Bronchial epithelial cell (primary cell): ENCODE measurements around the gene ZNF200. TPM values are rescaled to one million over a fixed set of nuclear protein-coding genes. Genes with fewer than 3 reads are reported as not detected.
A peak's percentile ranks its signal among the peaks of the same experiment; 100 is the strongest.
"Not testable (repeated sequence)": the region's sequence is repeated elsewhere in the genome, so short reads cannot be mapped to it uniquely, and the experiment has no call there.

ENCODE experiments used
- DNase-seq: peaks from one replicate; pipeline ENCODE4 v3.0.0-alpha.2; 2010; ENCODE audit warnings: low read depth
- FAIRE-seq: peaks from 2 replicates; lab custom pipeline; 2011; peaks lifted over from hg19 to GRCh38; lab: Jason Lieb, UNC
- H3K27me3 ChIP-seq: 2 replicates; pipeline ENCODE4 v1.5.1; 2011; ENCODE audit warnings: low read length; ENCODE audit not compliant: control insufficient read depth, insufficient read depth
- H3K36me3 ChIP-seq: 2 replicates; pipeline ENCODE4 v1.5.1; 2011; ENCODE audit warnings: low read length; ENCODE audit not compliant: control insufficient read depth, insufficient read depth
- H3K4me3 ChIP-seq: 2 replicates; pipeline ENCODE4 v1.5.1; 2011; ENCODE audit warnings: mild to moderate bottlenecking, low read depth, low read length, control low read depth
- CTCF ChIP-seq: IDR thresholded peaks from 2 replicates; pipeline ENCODE4 v1.5.1; 2011; ENCODE audit warnings: mild to moderate bottlenecking, moderate library complexity, low read length, control low read depth, inconsistent platforms; ENCODE audit not compliant: insufficient read depth, severe bottlenecking
- total RNA-seq: library from RNA; depleted of rRNA; stranded (reverse); fragments of >200 nt; gene quantifications from 2 replicates; pipeline ENCODE4 v1.2.1, GENCODE V29; 2014

The ZNF200 gene
- total RNA-seq, 1 donor from 2014 or later: 9.5 TPM

GRCh38 chr16:3281222-3281820 lies 46.4 kb upstream of the ZNF200 start:
- FAIRE-seq (no peak), DNase-seq (no peak)
- no peaks in the 10 kb centered on the region for H3K27me3 ChIP-seq
- H3K36me3 ChIP-seq: peaks cover 4% of the 10 kb centered on the region
- TF ChIP-seq CTCF: no peak
- no peak overlapping the region for H3K4me3 ChIP-seq

DNA sequence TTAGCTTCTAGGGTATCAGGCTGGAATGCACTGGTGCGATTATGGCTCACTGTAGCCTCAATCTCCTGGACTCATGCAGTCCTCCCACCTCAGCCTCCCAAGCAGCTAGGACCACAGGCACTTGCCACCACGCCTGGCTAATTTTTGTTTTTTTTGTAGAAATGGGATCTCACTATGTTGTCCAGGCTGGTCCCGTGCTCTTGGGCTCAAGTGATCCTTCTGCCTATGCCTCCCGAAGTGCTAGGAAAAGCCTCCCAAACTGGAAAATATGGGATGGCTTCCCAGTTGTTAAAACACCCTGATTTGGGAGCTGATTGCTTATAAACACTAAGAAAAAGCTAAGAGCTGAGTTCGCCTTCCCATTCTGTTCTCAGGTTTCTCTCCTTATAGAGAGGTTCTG lies 41.7 kb upstream of the ZNF200 start:
- TF ChIP-seq CTCF: no peak
- no peak for DNase-seq
- no peak overlapping the region for H3K4me3 ChIP-seq
- H3K36me3 ChIP-seq: no peaks in the 10 kb centered on the region
- no peaks in the 10 kb centered on the region for H3K27me3 ChIP-seq
- FAIRE-seq: no peak

- Histone ChIP-seq H3K27me3 (no peaks in the 10 kb centered on the region), H3K4me3 (no peak overlapping the region), H3K36me3 (no peaks in the 10 kb centered on the region)
- DNase-seq (no peak), FAIRE-seq (peak; percentile 52)
- TF ChIP-seq CTCF: no peak
Observed at GRCh38 chr16:3274947-3275346, 40.0 kb upstream of the ZNF200 start.

GRCh38 chr16:3274490-3274889 lies 39.5 kb upstream of the ZNF200 start:
- no peak for DNase-seq
- no peak for TF ChIP-seq CTCF
- H3K4me3 ChIP-seq: no peak overlapping the region
- no peaks in the 10 kb centered on the region for H3K27me3 ChIP-seq
- no peaks in the 10 kb centered on the region for H3K36me3 ChIP-seq
- no peak for FAIRE-seq

DNA sequence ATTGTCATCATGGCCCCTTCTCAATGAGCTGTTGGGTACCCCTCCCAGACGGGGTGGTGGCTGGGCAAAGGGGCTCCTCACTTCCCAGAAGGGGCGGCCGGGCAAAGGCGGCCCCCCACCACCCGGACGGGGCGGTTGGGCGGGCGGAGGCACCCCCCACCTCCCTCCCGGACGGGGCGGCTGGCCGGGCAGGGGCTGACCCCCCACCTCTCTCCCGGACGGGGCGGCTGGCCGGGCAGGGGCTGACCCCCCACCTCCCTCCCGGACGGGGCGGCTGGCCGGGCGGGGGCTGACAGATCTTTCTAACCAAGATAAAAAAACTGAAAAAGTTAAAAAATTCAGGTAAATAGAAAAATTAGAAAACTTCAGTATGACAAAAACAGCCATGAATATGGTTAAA lies 36.3 kb upstream of the ZNF200 start:
- not testable (repeated sequence) for FAIRE-seq, H3K4me3 ChIP-seq, H3K36me3 ChIP-seq, H3K27me3 ChIP-seq, DNase-seq

DNA sequence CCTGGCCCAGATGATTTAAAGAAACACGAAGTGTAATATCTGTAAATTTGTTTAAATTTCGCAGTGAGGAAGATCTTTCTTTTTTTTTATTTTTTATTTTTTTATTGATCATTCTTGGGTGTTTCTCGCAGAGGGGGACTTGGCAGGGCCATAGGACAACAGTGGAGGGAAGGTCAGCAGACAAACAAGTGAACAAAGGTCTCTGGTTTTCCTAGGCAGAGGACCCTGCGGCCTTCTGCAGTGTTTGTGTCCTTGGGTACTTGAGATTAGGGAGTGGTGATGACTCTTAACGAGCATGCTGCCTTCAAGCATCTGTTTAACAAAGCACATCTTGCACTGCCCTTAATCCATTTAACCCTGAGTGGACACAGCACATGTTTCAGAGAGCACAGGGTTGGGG lies 35.8 kb upstream of the ZNF200 start:
- H3K4me3 ChIP-seq, DNase-seq, H3K36me3 ChIP-seq, FAIRE-seq, H3K27me3 ChIP-seq: not testable (repeated sequence)

GRCh38 chr16:3268294-3268693 lies 33.3 kb upstream of the ZNF200 start:
- no peak for TF ChIP-seq CTCF
- H3K4me3 ChIP-seq: no peak overlapping the region
- no peaks in the 10 kb centered on the region for H3K27me3 ChIP-seq
- H3K36me3 ChIP-seq: no peaks in the 10 kb centered on the region
- DNase-seq: no peak
- FAIRE-seq: no peak
